Left renal cortex interstitium (tissue), 4 donors: ENCODE measurements around the gene SMYD3. TPM values are rescaled to one million over a fixed set of nuclear protein-coding genes. Genes with fewer than 3 reads are reported as not detected.

Source experiments
- DNase-seq, 4 donors: peaks; one replicate each; pipeline ENCODE4 v3.0.0-alpha.2; 2013; ENCODE audit warnings: low read depth in 4 of 4, low spot score in 2 of 4, missing footprints in 1 of 4
- polyA plus RNA-seq, 4 donors: library from polyadenylated mRNA; unstranded; fragments of 120-200 nt; gene quantifications; one replicate each; pipeline ENCODE4 v1.2.1, GENCODE V29; 2013; ENCODE audit not compliant: insufficient read length in 4 of 4

The SMYD3 gene
- polyA plus RNA-seq, 4 donors: 23.8 to 31.7 (median 27.7) TPM

GRCh38 chr1:246283771-246284410 is 223.2 kb downstream of the SMYD3 start:
- DNase-seq: no peak

- DNase-seq: no peak
These were observed 225.4 kb downstream of the SMYD3 start for GRCh38 chr1:246281639-246282038.

GRCh38 chr1:246281195-246281594 is 225.9 kb downstream of the SMYD3 start:
- no peak for DNase-seq

- DNase-seq: no peak
These were observed 226.5 kb downstream of the SMYD3 start for GRCh38 chr1:246280551-246280950.

- no peak for DNase-seq
These were observed 227.7 kb downstream of the SMYD3 start for GRCh38 chr1:246279402-246279801.

GRCh38 chr1:246278371-246278770 is 228.7 kb downstream of the SMYD3 start:
- no peak for DNase-seq

- DNase-seq: no peak
These were observed 232.0 kb downstream of the SMYD3 start for GRCh38 chr1:246275036-246275435.

GRCh38 chr1:246274186-246274585 is 232.9 kb downstream of the SMYD3 start:
- no peak for DNase-seq

- DNase-seq: no peak
These were observed 235.6 kb downstream of the SMYD3 start for GRCh38 chr1:246271516-246271915.

GRCh38 chr1:246270236-246270635 is 236.8 kb downstream of the SMYD3 start:
- no peak for DNase-seq

GRCh38 chr1:246269466-246269865 is 237.6 kb downstream of the SMYD3 start:
- no peak for DNase-seq

- no peak for DNase-seq
These were observed 239.2 kb downstream of the SMYD3 start for GRCh38 chr1:246267896-246268295.

GRCh38 chr1:246267426-246267825 is 239.7 kb downstream of the SMYD3 start:
- no peak for DNase-seq

GRCh38 chr1:246265481-246265880 is 241.6 kb downstream of the SMYD3 start:
- DNase-seq: no peak

GRCh38 chr1:246262281-246262680 is 244.8 kb downstream of the SMYD3 start:
- DNase-seq: no peak

- DNase-seq: no peak
These were observed 245.4 kb downstream of the SMYD3 start for GRCh38 chr1:246261639-246262038.

- no peak for DNase-seq
These were observed 248.8 kb downstream of the SMYD3 start for GRCh38 chr1:246258250-246258649.

GRCh38 chr1:246255773-246256172 is 251.3 kb downstream of the SMYD3 start:
- DNase-seq: no peak

- no peak for DNase-seq
These were observed 252.2 kb downstream of the SMYD3 start for GRCh38 chr1:246254854-246255253.

GRCh38 chr1:246246430-246246829 is 260.6 kb downstream of the SMYD3 start:
- peak in 1 of 4 donors; percentile 2 for DNase-seq

- DNase-seq: no peak
These were observed 261.5 kb downstream of the SMYD3 start for GRCh38 chr1:246245541-246245940.

GRCh38 chr1:246232126-246232525 is 275.0 kb downstream of the SMYD3 start:
- DNase-seq: no peak

GRCh38 chr1:246226041-246226440 is 281.0 kb downstream of the SMYD3 start:
- DNase-seq: no peak
